Nucleus accumbens (tissue), 56 donors: Measurements from ENCODE around the gene ARFGEF3.

Experiments
- DNase-seq, 56 donors: peaks; one replicate each; lab custom pipeline; 2025; lab: John Stamatoyannopoulos, UW

Gene ARFGEF3

GRCh38 chr6:138237463-138237862, 75.7 kb downstream of the ARFGEF3 start:
- DNase-seq, result no peak

GRCh38 chr6:138238368-138238767, 76.6 kb downstream of the ARFGEF3 start:
- DNase-seq, result no peak

- DNase-seq, result no peak
Observed at GRCh38 chr6:138239774-138240173, 78.0 kb downstream of the ARFGEF3 start.

GRCh38 chr6:138240476-138241245, 78.9 kb downstream of the ARFGEF3 start:
- no peak for DNase-seq

- DNase-seq, result no peak
Observed at GRCh38 chr6:138241381-138241780, 79.6 kb downstream of the ARFGEF3 start.

- no peak for DNase-seq
Observed at GRCh38 chr6:138241934-138242333, 80.2 kb downstream of the ARFGEF3 start.

GRCh38 chr6:138242987-138243592, 81.4 kb downstream of the ARFGEF3 start:
- DNase-seq, result no peak

GRCh38 chr6:138245751-138246150, 84.0 kb downstream of the ARFGEF3 start:
- DNase-seq, result no peak

GRCh38 chr6:138246650-138247440, 85.1 kb downstream of the ARFGEF3 start:
- DNase-seq, result no peak

GRCh38 chr6:138248011-138248410, 86.3 kb downstream of the ARFGEF3 start:
- DNase-seq, result no peak

- no peak for DNase-seq
Observed at GRCh38 chr6:138248878-138249277, 87.1 kb downstream of the ARFGEF3 start.

GRCh38 chr6:138250053-138250452, 88.3 kb downstream of the ARFGEF3 start:
- peak in 4 of 56 donors; percentile 11 to 42 (median 26) for DNase-seq

- peak in 37 of 56 donors; percentile 4 to 86 (median 50) for DNase-seq
Observed at GRCh38 chr6:138250513-138251247, 88.9 kb downstream of the ARFGEF3 start.

- DNase-seq, result peak in 4 of 56 donors; percentile 19 to 39 (median 30)
Observed at GRCh38 chr6:138253731-138254130, 92.0 kb downstream of the ARFGEF3 start.

- no peak for DNase-seq
Observed at GRCh38 chr6:138255443-138255842, 93.7 kb downstream of the ARFGEF3 start.

GRCh38 chr6:138257638-138258040, 95.9 kb downstream of the ARFGEF3 start:
- no peak for DNase-seq

- DNase-seq, result no peak
Observed at GRCh38 chr6:138258197-138258596, 96.5 kb downstream of the ARFGEF3 start.

- no peak for DNase-seq
Observed at GRCh38 chr6:138258991-138259390, 97.3 kb downstream of the ARFGEF3 start.

- DNase-seq, result no peak
Observed at GRCh38 chr6:138261116-138261780, 99.5 kb downstream of the ARFGEF3 start.

GRCh38 chr6:138263963-138264362, 102.2 kb downstream of the ARFGEF3 start:
- DNase-seq, result peak in 1 of 56 donors; percentile 5
